ENCODE measurements around the gene ULK4.

ULK4 gene

GRCh38 chr3:41365973-41366372, 595.9 kb downstream of the ULK4 start:
- H3K9me3 ChIP-seq (ENCODE audit: control insufficient read depth, insufficient read depth, low read length), result no peaks in the 10 kb centered on the region
- TF ChIP-seq CTCF (IDR thresholded peaks at IDR 0.05; ENCODE audit: low read depth, low read length, poor library complexity, severe bottlenecking) (no peak), EZH2phosphoT487 (IDR thresholded peaks at IDR 0.05; ENCODE audit: borderline replicate concordance, low read length) (no peak)
- H3K4me1 ChIP-seq (ENCODE audit: control insufficient read depth, low read length), result no peaks in the 10 kb centered on the region
- no peaks in the 10 kb centered on the region for H3K36me3 ChIP-seq (ENCODE audit: control insufficient read depth, low read length)
- no peaks in the 10 kb centered on the region for H3K27me3 ChIP-seq (ENCODE audit: control insufficient read depth, low read length)
- no peaks in the 10 kb centered on the region for H3K9me2 ChIP-seq (replicated peaks; ENCODE audit: control insufficient read depth, low read length)
- H3F3A ChIP-seq (ENCODE audit: control insufficient read depth, insufficient read depth), result no peaks in the 10 kb centered on the region
- H3K4me3 ChIP-seq (ENCODE audit: low read length), result no peak overlapping the region
- no peaks in the 10 kb centered on the region for H4K20me1 ChIP-seq (ENCODE audit: control insufficient read depth, insufficient read depth, low read depth, low read length)
- H3K79me2 ChIP-seq (ENCODE audit: control insufficient read depth, low read length), result no peaks in the 10 kb centered on the region
- no peak overlapping the region for H3K27ac ChIP-seq (ENCODE audit: low read depth, low read length)
- no peak overlapping the region for H3K4me2 ChIP-seq (ENCODE audit: low read length)

- Histone ChIP-seq H3K4me3 (ENCODE audit: low read length) (no peak overlapping the region), H3K27me3 (ENCODE audit: control insufficient read depth, low read length) (no peaks in the 10 kb centered on the region), H3K9me2 (replicated peaks; ENCODE audit: control insufficient read depth, low read length) (no peaks in the 10 kb centered on the region), H3F3A (ENCODE audit: control insufficient read depth, insufficient read depth) (no peaks in the 10 kb centered on the region), H3K4me2 (ENCODE audit: low read length) (no peak overlapping the region), H4K20me1 (ENCODE audit: control insufficient read depth, insufficient read depth, low read depth, low read length) (no peaks in the 10 kb centered on the region), H3K4me1 (ENCODE audit: control insufficient read depth, low read length) (no peaks in the 10 kb centered on the region), H3K36me3 (ENCODE audit: control insufficient read depth, low read length) (no peaks in the 10 kb centered on the region), H3K9me3 (ENCODE audit: control insufficient read depth, insufficient read depth, low read length) (no peaks in the 10 kb centered on the region), H3K79me2 (ENCODE audit: control insufficient read depth, low read length) (no peaks in the 10 kb centered on the region), H3K27ac (ENCODE audit: low read depth, low read length) (no peak overlapping the region)
- TF ChIP-seq CTCF (IDR thresholded peaks at IDR 0.05; ENCODE audit: low read depth, low read length, poor library complexity, severe bottlenecking), result no peak
- TF ChIP-seq EZH2phosphoT487 (IDR thresholded peaks at IDR 0.05; ENCODE audit: borderline replicate concordance, low read length), result no peak
Observed at GRCh38 chr3:41364736-41365135, 597.2 kb downstream of the ULK4 start.

- TF ChIP-seq EZH2phosphoT487 (IDR thresholded peaks at IDR 0.05; ENCODE audit: borderline replicate concordance, low read length), result no peak
- no peak for TF ChIP-seq CTCF (IDR thresholded peaks at IDR 0.05; ENCODE audit: low read depth, low read length, poor library complexity, severe bottlenecking)
- Histone ChIP-seq H3K4me2 (ENCODE audit: low read length) (no peak overlapping the region), H3K4me1 (ENCODE audit: control insufficient read depth, low read length) (no peaks in the 10 kb centered on the region), H4K20me1 (ENCODE audit: control insufficient read depth, insufficient read depth, low read depth, low read length) (no peaks in the 10 kb centered on the region), H3K79me2 (ENCODE audit: control insufficient read depth, low read length) (no peaks in the 10 kb centered on the region), H3K9me2 (replicated peaks; ENCODE audit: control insufficient read depth, low read length) (no peaks in the 10 kb centered on the region), H3K36me3 (ENCODE audit: control insufficient read depth, low read length) (no peaks in the 10 kb centered on the region), H3K9me3 (ENCODE audit: control insufficient read depth, insufficient read depth, low read length) (no peaks in the 10 kb centered on the region), H3K27me3 (ENCODE audit: control insufficient read depth, low read length) (no peaks in the 10 kb centered on the region), H3K27ac (ENCODE audit: low read depth, low read length) (no peak overlapping the region), H3K4me3 (ENCODE audit: low read length) (no peak overlapping the region), H3F3A (ENCODE audit: control insufficient read depth, insufficient read depth) (no peaks in the 10 kb centered on the region)
Observed at GRCh38 chr3:41363830-41364523, 597.9 kb downstream of the ULK4 start.

Measured in DOHH2 (cell line).